OCI-M1 (cell line): ENCODE data around the gene KLF13.
A peak's percentile ranks its signal among the peaks of the same experiment; 100 is the strongest.
"Not testable (repeated sequence)": the region's sequence is repeated elsewhere in the genome, so short reads cannot be mapped to it uniquely, and the experiment has no call there.

Experiments used
- DNase-seq: peaks from one replicate; lab custom pipeline; 2025; lab: John Stamatoyannopoulos, UW

Gene KLF13

GRCh38 chr15:31347067-31347975, 20.7 kb downstream of the KLF13 start:
- DNase-seq = no peak

DNA sequence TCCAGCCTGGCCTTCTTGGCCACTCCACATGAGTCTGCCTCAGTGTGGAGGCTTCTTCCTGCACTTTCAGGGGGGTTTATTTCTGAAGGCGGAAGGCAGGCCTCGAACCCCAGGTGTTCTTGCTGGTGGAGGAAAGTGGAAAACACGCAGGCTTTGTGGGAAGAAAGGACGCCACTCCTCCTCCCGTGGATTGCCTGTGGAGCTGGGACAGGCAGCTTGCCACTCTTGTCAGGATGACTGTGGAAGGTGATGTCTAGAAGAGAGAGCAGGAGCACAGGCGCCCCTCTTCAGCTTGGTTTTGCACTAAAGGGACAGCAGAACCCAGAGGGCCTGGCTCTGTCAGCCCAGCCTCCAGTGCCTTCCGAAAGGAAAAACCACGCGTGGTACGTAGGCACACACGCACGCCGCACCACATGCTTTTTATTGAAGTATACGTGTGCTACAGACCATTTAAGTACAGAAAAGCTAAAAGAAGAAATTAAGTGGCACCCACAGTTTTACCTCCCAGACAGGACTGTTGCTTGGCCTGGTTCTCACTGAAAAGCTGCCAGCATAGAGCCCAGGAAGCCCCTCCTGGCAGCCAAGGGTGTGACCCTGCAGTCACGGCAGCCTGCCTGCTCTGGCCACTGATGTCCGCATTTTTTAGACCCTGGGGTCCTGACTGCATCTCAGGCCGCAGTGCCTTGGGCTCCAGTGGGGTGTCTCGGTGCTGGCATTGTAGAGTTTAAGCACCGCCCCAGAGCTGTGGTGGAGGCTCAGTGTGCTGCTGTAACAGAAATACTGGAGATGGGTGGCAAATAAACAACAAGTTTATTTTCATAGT, 21.6 kb downstream of the KLF13 start:
- DNase-seq = no peak

DNA sequence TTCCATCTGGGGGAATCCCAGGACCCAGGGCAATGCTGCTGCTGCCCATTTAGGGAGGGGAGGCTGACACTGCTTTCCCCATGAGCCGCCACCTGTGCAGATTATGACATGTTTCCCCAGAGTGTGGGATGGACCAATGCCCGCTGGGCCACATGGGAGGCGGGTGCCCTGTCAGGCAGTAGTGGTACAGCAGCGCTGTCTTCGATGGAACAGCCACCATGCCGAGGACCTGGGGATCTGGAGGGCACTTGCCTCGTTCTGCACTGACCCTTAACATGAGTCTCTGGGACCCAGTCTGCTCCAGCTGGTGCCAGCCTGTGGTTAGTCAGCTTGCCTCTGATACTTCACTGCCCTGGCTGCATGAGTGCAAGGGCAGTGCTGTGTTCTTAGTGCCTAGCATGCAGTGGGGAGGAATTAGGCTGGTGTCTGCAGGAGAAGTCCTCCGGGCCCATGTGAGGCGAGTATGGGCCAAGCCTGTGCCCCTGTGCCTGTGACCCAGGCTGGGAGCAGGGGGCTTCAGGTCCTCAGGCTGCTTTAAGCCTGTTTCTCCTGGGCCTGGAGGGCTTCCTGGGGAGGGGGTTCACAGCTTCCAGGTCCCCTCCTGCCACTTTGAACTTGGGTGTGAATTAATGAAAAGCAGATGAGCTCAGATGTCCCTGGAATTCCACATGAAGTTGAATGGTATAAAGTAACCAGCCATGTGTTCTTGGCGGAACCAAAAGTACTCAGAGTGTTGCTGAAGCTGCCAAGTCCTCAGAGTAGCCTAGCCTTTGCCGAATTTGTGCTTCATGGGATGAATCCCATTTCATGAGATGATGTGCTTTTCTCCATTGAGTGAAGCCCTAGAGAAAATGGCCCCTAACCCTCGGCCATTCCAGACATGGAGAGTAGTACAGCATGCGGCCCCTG, 22.9 kb downstream of the KLF13 start:
- DNase-seq = no peak

DNA sequence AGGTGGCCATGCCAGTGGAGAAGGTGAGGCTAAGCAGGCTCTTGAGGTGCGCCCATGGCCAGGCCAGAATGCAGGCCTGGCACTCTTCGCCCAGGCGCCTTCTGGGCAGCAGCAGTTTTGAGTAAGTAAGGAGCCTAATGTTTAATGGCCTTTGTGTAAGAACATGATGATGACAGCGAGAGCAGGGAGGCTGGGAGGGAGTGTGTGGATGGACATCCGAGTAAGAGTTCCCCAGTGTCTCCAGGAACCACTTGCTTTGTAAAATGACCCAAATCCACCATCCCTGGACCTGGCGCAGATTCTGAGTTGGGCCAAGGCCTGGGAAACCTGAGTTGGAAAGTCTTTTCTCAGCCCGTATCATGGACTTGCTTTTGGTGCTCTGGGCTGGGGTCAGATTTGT, 24.1 kb downstream of the KLF13 start:
- no peak for DNase-seq

DNA sequence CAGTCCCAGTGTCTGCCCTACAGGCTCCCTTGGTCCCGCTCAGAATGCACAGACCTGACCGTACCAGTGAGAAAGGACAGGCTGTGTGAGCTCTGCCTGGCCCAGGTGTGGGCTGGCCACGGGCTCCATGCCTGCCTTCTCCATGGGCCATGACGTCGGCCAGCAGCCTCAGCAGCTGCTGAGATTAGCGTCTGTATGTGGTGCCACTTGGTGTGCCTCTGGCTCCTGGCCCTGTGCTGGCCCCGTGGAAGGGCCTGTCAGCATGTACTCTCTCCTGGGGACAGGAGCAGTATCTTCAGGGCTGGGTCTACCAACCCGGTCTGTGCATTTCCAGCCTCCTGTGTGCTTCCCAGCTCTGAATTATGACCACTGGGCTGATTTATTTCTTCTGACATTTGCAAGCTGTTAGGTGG, 25.7 kb downstream of the KLF13 start:
- no peak for DNase-seq

DNA sequence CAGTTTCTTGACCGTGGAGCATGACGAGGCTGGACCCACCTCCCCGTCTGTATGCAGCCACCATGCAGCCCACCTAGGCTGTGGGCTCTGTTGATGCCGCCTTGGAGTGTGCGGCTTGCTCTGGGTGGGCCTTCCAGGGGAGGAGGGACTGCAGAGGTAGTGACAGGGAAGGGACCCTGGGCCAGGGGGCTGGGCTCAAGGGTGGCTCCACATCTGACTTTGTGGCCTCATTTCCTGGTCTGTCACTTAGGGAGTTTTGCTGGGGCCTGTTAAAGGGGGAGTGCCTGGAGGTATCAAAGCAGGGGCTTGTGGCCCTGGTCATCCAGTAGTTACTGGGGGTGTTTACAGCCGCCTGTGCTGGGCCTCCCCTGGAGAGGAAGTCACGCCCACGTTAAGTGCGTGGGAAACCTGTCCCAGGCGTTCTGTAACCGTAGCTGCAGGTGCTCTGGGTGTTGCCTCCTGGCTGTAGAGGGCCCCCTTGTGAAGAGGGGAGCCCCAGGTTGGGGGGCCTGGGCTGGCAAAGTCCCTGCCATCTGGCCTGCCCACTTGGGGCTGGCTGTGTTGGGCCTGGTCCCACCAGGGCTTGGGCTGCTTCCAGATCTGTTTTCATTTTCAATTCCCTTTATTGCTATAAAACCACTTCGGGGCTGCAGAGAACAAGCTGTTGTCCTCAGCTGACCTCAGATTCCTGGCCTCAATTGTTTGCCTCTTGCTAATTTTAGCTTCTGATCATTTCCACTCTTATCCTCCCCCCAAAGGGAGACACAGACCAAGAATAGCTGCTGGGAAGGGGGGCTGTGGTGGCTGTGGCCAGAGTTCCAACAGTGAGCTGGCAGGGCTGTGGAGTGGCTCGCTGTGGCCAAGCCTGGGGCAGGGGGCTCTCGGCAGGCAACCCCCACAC, 26.5 kb downstream of the KLF13 start:
- DNase-seq = peak; percentile 63

DNA sequence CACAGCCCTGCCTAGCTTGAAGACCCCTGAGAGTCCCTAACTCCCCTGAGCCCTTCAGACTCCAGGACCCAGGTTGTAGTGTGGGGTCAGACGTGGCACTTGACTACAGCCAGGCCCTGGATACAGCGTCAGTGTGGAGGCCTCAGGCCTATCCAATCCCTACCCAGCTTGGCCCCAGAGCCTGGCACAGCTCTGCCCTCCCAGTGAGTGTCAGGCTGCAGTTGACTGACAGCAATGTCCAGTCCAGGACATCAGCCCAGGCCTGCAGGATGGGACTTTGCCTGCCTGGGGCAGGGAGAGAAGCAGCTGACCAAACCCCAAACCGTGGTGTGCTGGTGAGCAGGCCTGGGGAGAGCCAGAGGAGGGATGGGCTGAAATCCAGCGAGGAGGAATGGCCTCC, 27.3 kb downstream of the KLF13 start:
- DNase-seq = no peak

GRCh38 chr15:31356097-31356496, 29.5 kb downstream of the KLF13 start:
- not testable (repeated sequence) for DNase-seq

- no peak for DNase-seq
These were observed 30.5 kb downstream of the KLF13 start for GRCh38 chr15:31357148-31357547.

DNA sequence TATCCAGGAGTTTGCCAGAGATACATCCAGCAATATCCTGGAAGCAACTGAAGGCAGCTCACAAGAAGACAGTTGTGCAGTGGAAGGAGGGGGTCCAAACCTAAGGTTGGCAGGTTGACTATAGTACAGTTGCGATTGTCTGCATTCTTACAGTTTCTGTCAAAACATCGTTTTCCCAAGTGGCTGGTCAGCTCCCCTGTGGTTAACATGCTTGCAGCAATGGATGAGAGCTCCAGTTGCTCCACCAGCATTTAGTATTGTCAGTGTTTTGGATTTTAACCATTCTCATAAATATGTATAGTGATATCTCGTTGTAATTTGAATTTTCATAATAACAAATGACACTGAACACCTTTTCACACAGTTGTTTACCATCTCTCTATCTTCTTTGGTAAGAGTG, 31.5 kb downstream of the KLF13 start:
- no peak for DNase-seq

DNA sequence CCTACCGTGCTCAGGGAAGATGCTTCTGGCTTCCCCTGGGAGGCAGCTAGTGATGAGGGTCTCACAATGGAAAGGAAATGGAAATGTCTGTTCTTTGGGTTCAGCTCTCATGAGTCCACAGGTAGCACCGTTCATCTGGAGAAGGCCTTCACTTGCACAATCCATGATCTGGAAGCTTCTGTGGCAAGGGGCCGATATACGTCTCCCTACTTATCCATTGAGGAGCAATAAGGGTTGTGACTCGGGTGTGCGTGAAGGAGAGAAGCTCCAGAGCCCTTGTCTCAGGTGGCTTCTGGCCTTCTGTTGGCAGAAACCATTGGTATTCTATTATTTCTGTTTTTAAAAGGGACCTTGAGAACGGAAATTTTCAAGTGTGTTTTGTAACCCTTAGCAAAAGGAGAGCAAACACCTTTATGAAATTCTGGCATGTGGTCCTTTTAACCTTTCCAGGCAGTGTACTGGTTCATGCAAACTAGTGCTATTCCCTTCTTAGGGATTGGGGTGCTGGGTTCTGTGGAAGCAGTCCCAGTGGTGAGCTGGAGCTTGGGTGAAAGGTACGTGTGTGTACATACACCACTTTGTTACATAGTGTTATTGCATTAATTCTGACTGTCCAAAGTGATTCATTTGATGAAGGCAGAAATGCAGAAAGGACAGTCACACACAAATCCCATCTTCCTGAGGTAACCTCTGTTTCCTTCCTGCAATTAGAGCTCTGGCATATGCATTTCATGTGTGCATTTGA, 32.5 kb downstream of the KLF13 start:
- no peak for DNase-seq

- no peak for DNase-seq
These were observed 33.1 kb downstream of the KLF13 start for GRCh38 chr15:31359702-31360111.

- no peak for DNase-seq
These were observed 33.5 kb downstream of the KLF13 start for GRCh38 chr15:31360158-31360561.

- peak; percentile 35 for DNase-seq
These were observed 34.5 kb downstream of the KLF13 start for GRCh38 chr15:31360843-31361763.

GRCh38 chr15:31361764-31362515, 35.3 kb downstream of the KLF13 start:
- DNase-seq = peak; percentile 35

GRCh38 chr15:31362886-31363285, 36.3 kb downstream of the KLF13 start:
- DNase-seq = no peak

DNA sequence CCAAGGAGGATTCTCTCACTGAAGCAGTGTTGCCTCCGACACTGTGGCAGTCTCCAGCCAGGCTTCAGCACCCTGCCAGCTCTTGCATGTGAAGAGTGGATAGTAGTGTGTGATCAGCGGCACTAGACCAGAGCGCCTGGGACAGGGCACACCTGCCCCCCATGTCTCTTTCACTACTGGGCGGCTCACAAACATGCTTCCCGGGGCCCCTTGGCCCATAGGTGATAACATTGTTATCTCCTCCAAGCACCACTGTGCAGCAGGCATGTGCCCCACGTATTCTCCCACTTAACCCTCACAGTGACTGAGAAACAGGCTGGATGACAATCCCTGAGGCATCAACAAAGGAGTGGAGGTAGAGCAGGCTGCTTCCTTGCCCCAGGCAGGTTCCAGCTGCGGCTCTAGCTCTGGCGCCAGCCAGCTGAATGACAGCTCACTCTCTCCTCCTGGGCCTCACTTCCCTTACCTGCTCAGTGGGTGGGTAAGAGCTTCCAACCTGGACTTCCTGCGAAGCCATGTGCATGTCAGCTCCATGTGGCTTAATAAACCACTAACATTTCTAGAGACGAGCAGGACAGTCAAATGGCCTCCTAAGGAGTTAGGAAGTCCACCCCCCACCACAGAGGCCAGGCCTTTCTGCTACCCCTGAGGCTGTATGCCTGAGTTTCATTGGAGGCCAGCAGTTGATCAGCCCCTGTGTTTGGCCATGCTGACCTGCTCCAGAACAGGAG, 37.8 kb downstream of the KLF13 start:
- no peak for DNase-seq
